ENCODE data around the gene CCP110.
"Not testable (repeated sequence)": the region's sequence is repeated elsewhere in the genome, so short reads cannot be mapped to it uniquely, and the experiment has no call there.

CCP110 gene

DNA sequence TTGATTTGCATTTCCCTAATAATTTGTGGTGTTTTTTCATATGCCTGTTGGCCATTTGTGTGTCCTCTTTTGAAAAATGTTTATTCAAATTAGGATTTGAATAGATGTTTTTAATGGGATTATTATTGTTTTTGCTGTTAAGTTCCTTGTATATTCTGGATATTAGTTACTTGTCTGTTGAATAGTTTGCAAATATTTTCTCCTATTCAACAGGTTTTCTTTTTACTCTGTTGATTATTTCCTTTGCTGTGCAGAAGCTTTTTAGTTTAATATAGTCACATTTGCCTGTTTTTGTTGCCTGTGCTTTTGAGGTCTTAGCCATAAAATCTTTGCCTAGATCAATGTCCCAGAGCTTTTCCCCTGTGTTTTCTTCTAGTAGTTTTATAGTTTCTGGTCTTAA is 11.4 kb upstream of the CCP110 start:
- no peak for DNase-seq

- no peak for DNase-seq
Measured at GRCh38 chr16:19513377-19514053, 10.2 kb upstream of the CCP110 start.

DNA sequence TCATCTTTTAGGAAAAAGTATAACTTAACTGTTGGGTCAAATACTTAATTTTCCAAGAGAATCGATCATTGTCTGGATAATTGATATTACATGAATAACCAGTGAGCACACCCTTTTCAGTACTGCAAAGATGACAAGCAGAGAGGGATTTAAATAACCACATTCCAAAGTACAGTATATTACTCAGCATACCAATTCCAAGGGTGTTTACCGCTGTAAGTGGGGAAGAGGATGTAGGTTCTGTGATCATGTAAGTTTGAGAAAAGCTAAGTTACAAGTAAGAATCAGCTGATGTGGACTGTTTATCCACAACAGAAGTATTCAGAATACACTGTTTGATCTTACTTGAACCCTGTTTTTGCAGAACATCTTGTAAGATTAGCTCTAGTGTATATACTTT is 8.0 kb upstream of the CCP110 start:
- no peak for DNase-seq

GRCh38 chr16:19517424-19518089 is 6.2 kb upstream of the CCP110 start:
- no peak for DNase-seq

DNA sequence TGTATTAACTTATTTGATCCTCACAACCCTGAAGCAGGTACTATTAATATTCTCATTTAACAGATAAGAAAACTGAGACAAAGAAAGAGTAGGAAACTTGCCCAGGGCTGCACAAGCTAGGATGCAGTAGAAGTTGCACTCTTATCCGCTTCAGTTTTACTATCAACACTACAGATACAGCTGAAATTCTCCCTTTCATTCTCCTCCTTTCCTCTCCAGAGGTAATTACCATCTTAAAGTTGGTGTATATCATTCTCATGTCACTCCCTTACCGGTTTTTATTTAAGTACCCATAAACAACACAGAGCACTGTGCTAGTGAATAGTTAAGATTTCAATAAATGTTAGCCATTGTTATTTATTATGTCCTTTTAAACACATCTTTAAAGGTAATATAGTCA is 5.4 kb upstream of the CCP110 start:
- no peak for DNase-seq

- peak; percentile 18 to 29 for DNase-seq
Measured at GRCh38 chr16:19520861-19521331, 2.8 kb upstream of the CCP110 start.

DNA sequence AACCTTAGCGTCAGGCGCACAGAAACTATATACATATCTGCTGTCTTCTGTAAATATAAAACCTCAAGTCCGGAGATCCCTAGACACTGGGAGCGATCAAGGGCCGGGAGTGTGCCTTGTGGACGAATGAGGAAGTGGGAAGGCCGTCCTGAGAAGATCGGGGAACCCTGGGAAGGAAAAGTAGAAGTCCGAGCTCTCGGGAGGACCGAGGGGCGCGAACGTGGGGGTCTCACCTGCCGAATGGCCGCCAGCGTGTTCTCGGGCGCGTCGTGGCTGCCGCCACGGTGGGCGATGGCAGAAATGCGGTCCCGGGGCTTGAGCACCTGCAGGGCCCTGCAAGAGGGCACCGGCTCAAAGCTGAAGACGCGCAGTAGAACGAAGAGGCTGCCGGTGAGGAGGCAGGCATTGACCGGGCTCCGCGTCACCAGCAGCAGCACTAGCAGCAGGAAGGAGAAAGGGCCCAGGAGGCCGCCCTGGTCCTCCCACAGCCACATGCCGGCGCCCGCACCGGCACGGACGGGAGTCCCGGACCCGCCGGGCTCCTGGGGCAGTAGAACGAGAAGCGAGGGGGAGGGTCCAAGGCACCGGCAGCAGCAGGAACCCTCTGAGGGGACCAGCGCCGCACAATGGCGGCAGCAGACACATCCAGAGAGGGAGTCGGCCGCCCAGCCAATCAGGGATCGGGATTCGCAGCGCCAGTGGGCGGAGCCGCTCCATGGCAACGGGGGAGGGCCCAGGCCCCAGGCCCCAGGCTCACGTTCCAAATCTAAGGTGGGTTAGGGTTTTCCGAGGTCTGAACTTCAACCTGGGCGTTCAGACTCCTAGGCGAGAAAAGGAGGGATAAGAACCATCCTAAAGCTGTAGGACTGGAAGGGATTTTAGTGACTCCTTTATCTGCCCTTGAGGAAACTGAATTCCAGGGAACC is 2.0 kb upstream of the CCP110 start, which contains the start of gene GDE1:
TSS of gene GDE1 (minus strand) at position 628 of the 926 bp plus-strand sequence. CDS start at position 494, 134 bp downstream.
- DNase-seq: peak; percentile 96 to 97

GRCh38 chr16:19522397-19522732 is 1.4 kb upstream of the CCP110 start:
- no peak for DNase-seq

DNA sequence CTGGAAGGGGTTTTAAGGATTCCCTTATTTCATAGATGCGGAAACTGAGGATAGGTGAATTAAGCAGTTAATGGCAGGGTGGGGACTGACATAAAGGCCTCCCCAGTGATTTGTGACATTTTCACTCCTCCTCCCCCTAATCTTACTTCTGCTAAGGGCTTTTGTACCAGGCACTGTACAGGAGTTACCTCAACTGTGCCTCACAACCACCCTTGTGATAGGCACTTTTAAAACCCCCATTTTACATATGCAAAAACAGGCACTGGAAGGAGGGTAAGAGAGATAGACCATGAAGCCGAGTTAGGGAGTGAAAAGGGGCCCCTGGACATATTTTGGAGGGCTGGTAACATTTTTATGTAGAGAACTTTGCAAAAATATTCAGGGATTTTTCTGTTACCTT is 982 bp upstream of the CCP110 start:
- DNase-seq: no peak

GRCh38 chr16:19523184-19523558 is 571 bp upstream of the CCP110 start:
- DNase-seq: no peak

DNA sequence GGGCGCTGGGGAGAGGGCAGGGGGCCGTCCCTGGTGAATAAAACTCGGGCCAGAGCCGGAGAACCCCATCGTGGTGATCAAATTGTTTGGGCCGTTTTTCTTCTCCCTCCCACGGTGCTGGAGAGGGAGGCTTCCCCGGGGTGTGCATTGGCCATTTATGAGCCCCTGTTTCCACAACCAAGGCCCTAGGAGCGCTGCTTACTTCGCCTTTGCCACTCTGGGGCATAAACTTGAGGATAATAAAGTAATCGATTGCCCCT is 544 bp downstream of the CCP110 start:
- DNase-seq: no peak

DNA sequence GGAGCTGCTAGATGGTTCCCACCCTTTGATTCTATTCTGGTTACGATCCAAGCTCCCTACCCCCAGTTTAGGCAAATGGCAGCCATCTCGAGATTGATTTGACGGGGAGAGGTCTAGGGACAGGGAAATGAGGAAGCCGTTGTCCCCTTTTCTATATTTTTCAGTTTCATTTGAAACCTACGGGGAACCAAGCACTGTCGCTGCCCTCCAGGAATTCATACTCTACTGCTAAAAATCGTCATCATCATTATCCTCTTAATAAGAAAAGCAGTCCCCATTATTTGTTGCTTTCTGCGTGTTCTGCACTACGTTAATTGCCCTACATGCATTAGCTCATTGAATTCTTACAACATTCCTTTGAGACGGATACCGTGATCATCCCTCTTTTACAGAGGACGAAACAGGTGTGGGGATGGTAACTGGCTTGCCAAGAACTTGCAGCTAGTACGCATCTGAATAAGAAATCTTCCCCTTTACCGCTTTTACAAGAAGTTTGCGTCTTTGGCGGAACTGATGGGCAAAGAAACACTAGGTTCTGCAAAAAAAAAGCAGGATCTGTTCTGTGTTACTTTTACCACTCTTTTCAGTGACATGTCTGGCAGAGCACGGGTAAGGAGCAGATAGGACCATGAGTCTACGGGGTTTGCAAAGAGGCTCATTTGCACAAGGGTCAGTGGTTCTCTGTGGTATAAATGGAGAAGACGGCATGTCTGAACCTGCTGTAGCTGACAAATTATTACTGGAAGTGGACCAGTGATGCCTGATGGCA is 1.1 kb downstream of the CCP110 start:
- DNase-seq: no peak

- no peak for DNase-seq
Measured at GRCh38 chr16:19525385-19525723, 1.6 kb downstream of the CCP110 start.

DNA sequence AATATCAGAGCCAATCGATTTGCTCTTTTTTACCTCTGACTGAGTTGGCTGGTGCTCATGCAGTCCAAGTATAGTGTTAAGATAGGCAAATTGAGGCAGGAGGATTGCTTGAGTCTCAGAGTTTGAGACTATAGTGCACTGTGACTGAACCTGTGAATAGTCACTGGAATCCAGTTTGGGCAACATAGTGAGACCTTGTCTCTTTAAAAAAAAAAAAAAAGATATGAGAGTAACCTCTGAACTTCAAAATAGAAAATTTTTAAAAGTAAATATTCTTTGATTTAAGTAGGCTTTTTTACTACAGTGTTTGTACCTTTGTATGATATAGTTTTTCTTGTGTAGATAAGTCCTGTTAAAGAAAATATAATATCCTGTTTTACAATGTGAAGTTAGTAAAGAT is 3.4 kb downstream of the CCP110 start:
- no peak for DNase-seq

GRCh38 chr16:19528666-19529065 is 4.9 kb downstream of the CCP110 start:
- DNase-seq: no peak

DNA sequence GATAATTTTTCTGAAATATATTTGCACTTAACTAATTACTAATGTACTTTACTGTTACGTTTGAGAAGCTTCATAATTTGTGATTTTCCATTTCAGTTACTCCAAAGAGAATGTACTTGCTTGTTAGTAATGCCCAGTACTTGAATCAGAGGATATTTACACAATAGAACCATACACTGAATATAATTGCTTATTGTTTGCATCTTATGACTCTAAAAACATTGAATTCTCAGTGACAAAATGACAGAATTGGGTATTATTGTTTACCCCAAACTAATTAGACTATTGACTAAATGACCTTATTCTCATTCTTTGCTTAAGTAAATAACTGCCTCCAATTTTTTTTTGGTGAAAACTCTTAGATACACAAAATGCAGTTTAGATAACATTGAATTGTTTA is 8.9 kb downstream of the CCP110 start:
- no peak for DNase-seq

- no peak for DNase-seq
Measured at GRCh38 chr16:19540241-19540970, 16.7 kb downstream of the CCP110 start.

DNA sequence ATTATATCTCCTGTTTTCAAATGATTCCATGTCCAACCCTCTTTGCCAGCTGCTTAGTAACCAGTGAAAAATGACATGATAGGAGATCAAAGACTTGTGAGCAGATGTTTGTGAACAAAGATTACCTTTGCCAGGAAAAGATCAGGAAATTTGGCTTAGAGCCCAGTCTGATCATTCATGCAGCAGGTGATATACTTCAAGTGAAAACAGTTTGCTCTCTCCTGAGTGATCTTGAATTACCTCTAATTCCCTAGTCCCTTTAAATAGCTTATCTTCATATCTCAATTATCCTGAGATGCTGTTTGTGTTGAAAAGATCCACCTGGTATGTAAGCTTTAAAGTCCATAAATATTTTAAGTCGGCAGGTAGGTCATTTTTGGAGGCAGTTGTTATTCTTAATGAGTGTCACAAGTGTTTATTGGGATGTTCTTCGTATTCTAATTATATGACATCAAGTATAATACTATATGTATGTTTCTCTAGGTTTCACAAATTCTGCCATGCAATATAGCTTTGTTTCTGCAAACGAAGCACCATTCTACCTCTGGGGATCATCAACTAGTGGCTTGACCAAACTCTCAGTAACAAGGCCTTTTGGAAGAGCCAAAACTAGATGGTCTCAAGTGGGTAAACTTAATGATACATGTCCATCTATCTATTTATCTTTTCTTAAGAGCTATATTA is 18.5 kb downstream of the CCP110 start:
- DNase-seq: no peak

GRCh38 chr16:19543278-19543996 is 19.7 kb downstream of the CCP110 start:
- DNase-seq: not testable (repeated sequence)

- DNase-seq: no peak
Measured at GRCh38 chr16:19548144-19548543, 24.4 kb downstream of the CCP110 start.

GRCh38 chr16:19549673-19550072 is 25.9 kb downstream of the CCP110 start:
- DNase-seq: no peak
